Upper lobe of right lung (tissue), 1 donor: ENCODE results near the gene C2CD2L. TPM values are rescaled to one million over a fixed set of nuclear protein-coding genes. Genes with fewer than 3 reads are reported as not detected.

Experiments used
- ATAC-seq: fragments of 200-7000 bp; cut with Tn5 transposase; one replicate; pipeline ENCODE4 v1.9.1; 2020; ENCODE audit warnings: mild to moderate bottlenecking, moderate library complexity
- DNase-seq: peaks from one replicate; pipeline ENCODE4 v3.0.0-alpha.2; 2020
- H3K27ac ChIP-seq: fragments of 200-600 bp; one replicate; pipeline ENCODE4 v1.8.0; 2022
- H3K27me3 ChIP-seq: fragments of 200-600 bp; one replicate; pipeline ENCODE4 v1.8.0; 2022; ENCODE audit warnings: mild to moderate bottlenecking
- H3K36me3 ChIP-seq: fragments of 200-600 bp; one replicate; pipeline ENCODE4 v1.8.0; 2022
- H3K4me1 ChIP-seq: fragments of 200-600 bp; one replicate; pipeline ENCODE4 v1.8.0; 2022
- H3K4me3 ChIP-seq: fragments of 200-600 bp; one replicate; pipeline ENCODE4 v1.8.0; 2022; ENCODE audit warnings: mild to moderate bottlenecking
- H3K9me3 ChIP-seq: fragments of 200-600 bp; one replicate; pipeline ENCODE4 v1.8.0; 2022
- intact Hi-C: fragments of 100-400 bp; cut with DNase I; formaldehyde crosslinking; loops from one replicate; pipeline ENCODE4 v1.11.0; 2022
- total RNA-seq: library from RNA; stranded (reverse); fragmentation: NEBNext Ultra II Directional; extraction: Animal tissue kit (Norgen Biotek cat#: 25700); gene quantifications from one replicate; pipeline ENCODE4 v1.2.1, GENCODE V29; 2021
- TF ChIP-seq, protein P1 (sequence below): fragments of 200-600 bp; IDR thresholded peaks from one replicate; pipeline ENCODE4 v1.8.0; 2022; ENCODE audit warnings: antibody characterized with exemption
- donor health status: DM: no; HTN: yes; CAD: no; lungs with severe emphysema.

The C2CD2L gene
- total RNA-seq, 1 donor from 2014 or later: 20.3 TPM

DNA sequence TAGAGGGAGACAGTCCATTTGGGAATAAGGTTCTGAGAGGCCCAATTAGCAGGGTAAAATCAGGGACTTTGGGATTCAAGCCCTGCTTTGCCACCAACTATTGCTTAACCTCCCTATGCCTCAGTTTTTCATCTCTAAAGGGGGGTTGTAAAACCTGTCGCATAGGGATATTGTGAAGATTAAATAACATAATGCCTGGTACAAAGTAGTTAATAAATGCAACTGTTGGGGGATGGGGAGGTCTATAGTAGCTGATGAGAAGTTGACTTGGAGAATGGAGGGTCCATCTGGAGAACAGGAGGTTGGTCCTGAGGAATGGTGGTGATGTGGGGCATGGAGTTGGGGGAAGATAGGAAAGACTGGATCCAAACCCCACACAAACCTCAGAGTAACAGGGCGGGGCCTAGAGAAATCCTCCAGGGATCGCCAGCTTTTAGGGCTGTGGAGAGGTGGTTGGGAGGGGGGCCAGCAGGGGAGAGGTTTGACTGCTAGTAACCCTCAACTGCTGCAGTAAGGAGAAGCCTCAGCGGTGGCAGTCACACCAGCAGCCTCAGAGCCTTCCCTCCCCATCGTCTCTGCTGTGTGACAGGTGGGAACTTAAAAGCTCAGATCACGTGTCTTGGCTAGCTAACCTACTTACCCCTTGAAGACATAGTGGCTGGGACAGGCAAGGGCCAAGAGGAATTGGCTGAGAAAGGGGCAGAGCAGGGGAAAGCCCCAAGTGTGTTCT, 40.6 kb downstream of the C2CD2L start:
- TF ChIP-seq, protein P1, sequence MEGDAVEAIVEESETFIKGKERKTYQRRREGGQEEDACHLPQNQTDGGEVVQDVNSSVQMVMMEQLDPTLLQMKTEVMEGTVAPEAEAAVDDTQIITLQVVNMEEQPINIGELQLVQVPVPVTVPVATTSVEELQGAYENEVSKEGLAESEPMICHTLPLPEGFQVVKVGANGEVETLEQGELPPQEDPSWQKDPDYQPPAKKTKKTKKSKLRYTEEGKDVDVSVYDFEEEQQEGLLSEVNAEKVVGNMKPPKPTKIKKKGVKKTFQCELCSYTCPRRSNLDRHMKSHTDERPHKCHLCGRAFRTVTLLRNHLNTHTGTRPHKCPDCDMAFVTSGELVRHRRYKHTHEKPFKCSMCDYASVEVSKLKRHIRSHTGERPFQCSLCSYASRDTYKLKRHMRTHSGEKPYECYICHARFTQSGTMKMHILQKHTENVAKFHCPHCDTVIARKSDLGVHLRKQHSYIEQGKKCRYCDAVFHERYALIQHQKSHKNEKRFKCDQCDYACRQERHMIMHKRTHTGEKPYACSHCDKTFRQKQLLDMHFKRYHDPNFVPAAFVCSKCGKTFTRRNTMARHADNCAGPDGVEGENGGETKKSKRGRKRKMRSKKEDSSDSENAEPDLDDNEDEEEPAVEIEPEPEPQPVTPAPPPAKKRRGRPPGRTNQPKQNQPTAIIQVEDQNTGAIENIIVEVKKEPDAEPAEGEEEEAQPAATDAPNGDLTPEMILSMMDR: no peak
- intact Hi-C loops: no loop called here
- peaks cover 23% of the 10 kb centered on the region for H3K27me3 ChIP-seq

DNA sequence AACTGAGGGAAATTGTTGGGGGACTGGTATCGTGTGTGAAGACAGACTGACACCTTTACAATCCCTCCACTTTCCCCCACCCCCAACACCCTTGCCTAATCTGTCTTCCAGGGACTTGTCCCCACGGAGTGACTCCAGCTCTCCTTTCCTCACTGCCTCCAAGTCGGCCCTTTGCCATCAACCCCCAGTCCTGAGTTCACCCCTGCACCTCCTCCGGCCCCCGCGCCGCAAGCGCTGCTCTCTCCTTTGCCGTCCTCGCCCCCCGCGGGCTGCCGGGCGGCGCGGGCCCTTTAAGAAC, 41.5 kb downstream of the C2CD2L start:
- Histone ChIP-seq H3K27ac (no peak overlapping the region), H3K4me1 (peaks cover 12% of the 10 kb centered on the region), H3K9me3 (no peaks in the 10 kb centered on the region), H3K4me3 (peak overlapping the region; percentile 60), H3K27me3 (peaks cover 29% of the 10 kb centered on the region), H3K36me3 (no peaks in the 10 kb centered on the region)
- ATAC-seq (no peak), DNase-seq (no peak)
- TF ChIP-seq, protein P1: no peak
- intact Hi-C loops: no loop called here

More for the DNA sequence above, 40.6 kb downstream of the C2CD2L start:
- DNase-seq (no peak), ATAC-seq (no peak)
- Histone ChIP-seq H3K9me3 (no peaks in the 10 kb centered on the region), H3K4me3 (no peak overlapping the region), H3K4me1 (peaks cover 12% of the 10 kb centered on the region), H3K27ac (no peak overlapping the region), H3K36me3 (no peaks in the 10 kb centered on the region)

DNA sequence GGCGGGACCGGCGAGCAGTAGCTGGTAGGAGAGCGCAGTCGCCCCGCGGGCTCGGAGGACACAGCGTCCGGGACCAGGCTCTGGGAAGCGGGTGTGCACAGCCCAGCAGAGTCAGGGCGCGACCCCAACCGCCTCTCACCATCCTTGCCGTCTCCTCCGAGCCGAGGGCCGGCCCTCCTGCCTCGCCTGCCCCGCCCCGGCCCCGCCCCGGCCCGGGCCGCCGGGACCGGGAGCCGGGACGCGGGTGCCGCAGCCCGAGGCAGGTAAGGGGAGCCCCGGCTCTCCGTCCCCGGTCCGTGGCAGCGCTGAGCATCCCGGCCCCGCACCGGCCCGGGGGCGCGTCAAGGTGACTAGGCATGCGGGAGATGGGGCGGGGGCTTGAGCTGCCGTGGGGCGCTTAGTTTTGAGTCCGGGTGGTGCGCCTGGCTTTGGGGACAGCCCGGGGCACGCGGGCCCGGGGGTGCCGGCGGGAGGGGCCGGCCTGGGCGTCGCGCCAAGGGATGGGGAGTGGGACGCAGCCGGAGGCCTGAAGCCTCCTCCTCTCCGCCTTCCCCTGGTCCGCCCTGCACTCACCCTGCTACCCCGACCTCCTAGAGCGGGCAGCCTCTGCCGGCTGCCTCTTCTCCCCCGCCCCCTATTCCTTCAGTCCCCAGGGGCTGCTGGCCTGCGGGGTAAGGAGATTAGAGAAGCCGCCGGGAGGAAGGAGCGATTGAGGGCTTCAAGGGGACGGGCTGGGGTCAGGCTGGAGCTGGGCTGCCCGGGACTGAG, 42.1 kb downstream of the C2CD2L start, which contains the start of gene ABCG4:
TSS of gene ABCG4 (plus strand) at position 35 of the 768 bp plus-strand sequence. CDS start 914 bp downstream, outside the sequence.
- TF ChIP-seq, protein P1: no peak
- intact Hi-C loops: no loop called here
- Histone ChIP-seq H3K36me3 (no peaks in the 10 kb centered on the region), H3K4me3 (peak within 1 kb of the TSS; percentile 60), H3K27ac (no peak within 1 kb of the TSS), H3K9me3 (no peaks in the 10 kb centered on the region), H3K4me1 (peaks cover 12% of the 10 kb centered on the region), H3K27me3 (peaks cover 29% of the 10 kb centered on the region)
- ATAC-seq (peak; percentile 59), DNase-seq (peak; percentile 64)

DNA sequence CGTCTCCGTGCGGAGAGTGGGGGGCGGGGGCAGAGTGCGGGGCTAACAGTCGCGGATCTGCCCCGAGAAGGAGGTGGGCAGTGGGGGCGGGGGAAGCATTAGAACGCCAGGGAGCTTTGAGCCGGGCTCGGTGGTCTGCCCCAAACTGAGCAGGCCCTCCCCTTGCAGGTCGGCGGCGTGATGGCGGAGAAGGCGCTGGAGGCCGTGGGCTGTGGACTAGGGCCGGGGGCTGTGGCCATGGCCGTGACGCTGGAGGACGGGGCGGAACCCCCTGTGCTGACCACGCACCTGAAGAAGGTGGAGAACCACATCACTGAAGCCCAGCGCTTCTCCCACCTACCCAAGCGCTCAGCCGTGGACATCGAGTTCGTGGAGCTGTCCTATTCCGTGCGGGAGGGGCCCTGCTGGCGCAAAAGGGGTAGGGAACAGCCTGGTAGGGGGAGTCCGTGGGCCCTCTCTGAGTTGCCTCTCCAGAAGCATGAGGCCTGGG, 42.7 kb downstream of the C2CD2L start:
- Histone ChIP-seq H3K27me3 (peaks cover 29% of the 10 kb centered on the region), H3K27ac (no peak overlapping the region), H3K36me3 (no peaks in the 10 kb centered on the region), H3K4me1 (peaks cover 12% of the 10 kb centered on the region), H3K9me3 (no peaks in the 10 kb centered on the region), H3K4me3 (peak overlapping the region; percentile 60)
- intact Hi-C loops: no loop called here
- DNase-seq (peak; percentile 51), ATAC-seq (no peak)
- TF ChIP-seq, protein P1: no peak

DNA sequence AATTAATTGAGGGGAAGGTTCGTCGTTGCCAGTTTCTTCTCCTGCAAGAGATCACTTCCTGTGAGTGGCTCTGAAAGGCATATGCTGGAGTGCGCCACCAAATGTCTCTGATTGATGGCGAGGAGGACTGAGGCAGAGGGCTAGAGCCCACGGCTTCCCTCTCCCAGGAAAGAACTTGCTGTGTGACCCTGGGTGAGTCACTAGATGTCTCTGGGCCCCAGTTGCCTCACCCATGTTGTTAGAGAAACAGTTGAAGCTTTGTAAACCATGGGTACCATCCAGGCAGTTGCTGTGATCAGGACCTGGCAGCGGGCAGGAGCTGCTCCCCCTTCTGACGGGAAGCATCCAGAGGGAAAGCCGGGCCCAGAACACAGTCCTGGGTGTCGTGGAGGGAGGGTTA, 44.9 kb downstream of the C2CD2L start:
- Histone ChIP-seq H3K4me1 (peaks cover 12% of the 10 kb centered on the region), H3K4me3 (no peak overlapping the region), H3K36me3 (no peaks in the 10 kb centered on the region), H3K27ac (no peak overlapping the region), H3K27me3 (peaks cover 20% of the 10 kb centered on the region), H3K9me3 (no peaks in the 10 kb centered on the region)
- DNase-seq: no peak
- intact Hi-C loops: no loop called here
- ATAC-seq: no peak
- TF ChIP-seq, protein P1: no peak
